ENCODE data around the gene PDP2. TPM values are rescaled to one million over a fixed set of nuclear protein-coding genes. Genes with fewer than 3 reads are reported as not detected.
"Not testable (repeated sequence)": the region's sequence is repeated elsewhere in the genome, so short reads cannot be mapped to it uniquely, and the experiment has no call there.

Gene PDP2
- total RNA-seq, 1 experiment from 2014 or later: 5.3 TPM

GRCh38 chr16:66886321-66886720 is 6.0 kb downstream of the PDP2 start:
- no peak for DNase-seq (ENCODE audit: low spot score)

GRCh38 chr16:66886914-66887313 is 6.6 kb downstream of the PDP2 start:
- no peak for DNase-seq (ENCODE audit: low spot score)

GRCh38 chr16:66888647-66889615 is 8.6 kb downstream of the PDP2 start:
- no peak for DNase-seq (ENCODE audit: low spot score)

- no peak for DNase-seq (ENCODE audit: low spot score)
These were observed 9.3 kb downstream of the PDP2 start for GRCh38 chr16:66889622-66890021.

GRCh38 chr16:66890799-66891198 is 10.5 kb downstream of the PDP2 start:
- no peak for DNase-seq (ENCODE audit: low spot score)

GRCh38 chr16:66891360-66891759 is 11.0 kb downstream of the PDP2 start:
- no peak for DNase-seq (ENCODE audit: low spot score)

- DNase-seq (ENCODE audit: low spot score): no peak
These were observed 11.5 kb downstream of the PDP2 start for GRCh38 chr16:66891797-66892196.

GRCh38 chr16:66894055-66894454 is 13.7 kb downstream of the PDP2 start:
- no peak for DNase-seq (ENCODE audit: low spot score)

- DNase-seq (ENCODE audit: low spot score): peak; percentile 91
These were observed 14.8 kb downstream of the PDP2 start for GRCh38 chr16:66894948-66895688.

- no peak for DNase-seq (ENCODE audit: low spot score)
These were observed 15.3 kb downstream of the PDP2 start for GRCh38 chr16:66895689-66895979.

- no peak for DNase-seq (ENCODE audit: low spot score)
These were observed 15.7 kb downstream of the PDP2 start for GRCh38 chr16:66895999-66896398.

- not testable (repeated sequence) for DNase-seq (ENCODE audit: low spot score)
These were observed 16.4 kb downstream of the PDP2 start for GRCh38 chr16:66896682-66897081.

- DNase-seq (ENCODE audit: low spot score): no peak
These were observed 17.9 kb downstream of the PDP2 start for GRCh38 chr16:66898207-66898606.

GRCh38 chr16:66898933-66899309 is 18.6 kb downstream of the PDP2 start:
- no peak for DNase-seq (ENCODE audit: low spot score)

- DNase-seq (ENCODE audit: low spot score): no peak
These were observed 19.1 kb downstream of the PDP2 start for GRCh38 chr16:66899310-66899944.

GRCh38 chr16:66899945-66900710 is 19.8 kb downstream of the PDP2 start:
- DNase-seq (ENCODE audit: low spot score): peak; percentile 52

- DNase-seq (ENCODE audit: low spot score): no peak
These were observed 20.6 kb downstream of the PDP2 start for GRCh38 chr16:66900721-66901441.

GRCh38 chr16:66901626-66902025 is 21.3 kb downstream of the PDP2 start:
- no peak for DNase-seq (ENCODE audit: low spot score)

- no peak for DNase-seq (ENCODE audit: low spot score)
These were observed 22.6 kb downstream of the PDP2 start for GRCh38 chr16:66902648-66903543.
